ENCODE data around the gene ANTKMT. TPM values are rescaled to one million over a fixed set of nuclear protein-coding genes. Genes with fewer than 3 reads are reported as not detected.

Gene ANTKMT
- total RNA-seq, 6 experiments from 2014 or later, result 19.7 to 56.0 (median 28.2) TPM

DNA sequence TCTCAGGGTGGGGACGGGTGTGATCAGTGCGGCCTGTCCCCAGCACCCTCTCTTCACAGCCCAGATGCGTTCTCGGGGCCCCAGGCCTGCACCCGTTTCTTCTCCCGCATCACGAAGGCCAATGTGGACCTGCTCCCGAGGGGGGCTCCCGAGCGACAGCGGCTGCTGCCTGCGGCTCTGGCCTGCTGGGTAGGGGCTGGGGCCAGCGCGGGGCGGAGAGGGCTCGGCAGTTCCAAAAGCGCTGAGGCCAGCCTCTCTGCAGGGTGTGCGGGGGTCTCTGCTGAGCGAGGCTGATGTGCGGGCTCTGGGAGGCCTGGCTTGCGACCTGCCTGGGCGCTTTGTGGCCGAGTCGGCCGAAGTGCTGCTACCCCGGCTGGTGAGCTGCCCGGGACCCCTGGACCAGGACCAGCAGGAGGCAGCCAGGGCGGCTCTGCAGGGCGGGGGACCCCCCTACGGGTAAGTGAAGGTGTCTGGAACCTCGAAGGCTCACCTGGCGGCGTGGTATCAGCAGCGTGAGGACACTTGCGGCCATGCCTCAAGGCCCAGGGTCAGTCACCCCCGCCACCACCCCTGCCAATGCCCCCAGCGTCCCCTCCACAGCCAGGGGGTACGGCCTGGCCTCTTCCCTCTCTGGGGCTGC is 44.0 kb downstream of the ANTKMT start:
- Histone ChIP-seq H3K4me1 (no peaks in the 10 kb centered on the region), H3K27me3 (no peaks in the 10 kb centered on the region), H3K4me3 (no peak overlapping the region), H3K36me3 (no peaks in the 10 kb centered on the region), H3K9me3 (no peaks in the 10 kb centered on the region), H3K27ac (no peak overlapping the region)
- intact Hi-C loops (cut with DNase I), result no loop called here
- WGBS (ENCODE audit: insufficient coverage, low coverage, low lambda C conversion rate, missing lambda C conversion rate), result 91% methylated on average over 12 of the region's 38 CpGs
- TF ChIP-seq, protein P1, sequence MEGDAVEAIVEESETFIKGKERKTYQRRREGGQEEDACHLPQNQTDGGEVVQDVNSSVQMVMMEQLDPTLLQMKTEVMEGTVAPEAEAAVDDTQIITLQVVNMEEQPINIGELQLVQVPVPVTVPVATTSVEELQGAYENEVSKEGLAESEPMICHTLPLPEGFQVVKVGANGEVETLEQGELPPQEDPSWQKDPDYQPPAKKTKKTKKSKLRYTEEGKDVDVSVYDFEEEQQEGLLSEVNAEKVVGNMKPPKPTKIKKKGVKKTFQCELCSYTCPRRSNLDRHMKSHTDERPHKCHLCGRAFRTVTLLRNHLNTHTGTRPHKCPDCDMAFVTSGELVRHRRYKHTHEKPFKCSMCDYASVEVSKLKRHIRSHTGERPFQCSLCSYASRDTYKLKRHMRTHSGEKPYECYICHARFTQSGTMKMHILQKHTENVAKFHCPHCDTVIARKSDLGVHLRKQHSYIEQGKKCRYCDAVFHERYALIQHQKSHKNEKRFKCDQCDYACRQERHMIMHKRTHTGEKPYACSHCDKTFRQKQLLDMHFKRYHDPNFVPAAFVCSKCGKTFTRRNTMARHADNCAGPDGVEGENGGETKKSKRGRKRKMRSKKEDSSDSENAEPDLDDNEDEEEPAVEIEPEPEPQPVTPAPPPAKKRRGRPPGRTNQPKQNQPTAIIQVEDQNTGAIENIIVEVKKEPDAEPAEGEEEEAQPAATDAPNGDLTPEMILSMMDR (IDR thresholded peaks at IDR 0.05), result no peak
- no peak for TF ChIP-seq POLR2A (IDR thresholded peaks at IDR 0.05)
- ATAC-seq (no peak), DNase-seq (peak in 1 of 3 donors; percentile 50)

DNA sequence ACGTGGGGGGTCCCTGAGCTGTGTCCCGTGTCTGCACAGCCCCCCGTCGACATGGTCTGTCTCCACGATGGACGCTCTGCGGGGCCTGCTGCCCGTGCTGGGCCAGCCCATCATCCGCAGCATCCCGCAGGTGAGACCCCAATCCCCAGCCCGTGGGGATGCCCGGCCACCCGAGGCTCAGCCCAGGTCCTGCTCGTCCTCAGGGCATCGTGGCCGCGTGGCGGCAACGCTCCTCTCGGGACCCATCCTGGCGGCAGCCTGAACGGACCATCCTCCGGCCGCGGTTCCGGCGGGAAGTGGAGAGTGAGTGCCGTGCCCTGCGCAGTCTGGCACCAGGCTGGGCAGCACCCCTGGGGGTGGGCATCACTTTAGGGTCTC is 44.5 kb downstream of the ANTKMT start:
- Histone ChIP-seq H3K27me3 (no peaks in the 10 kb centered on the region), H3K4me3 (no peak overlapping the region), H3K4me1 (no peaks in the 10 kb centered on the region), H3K36me3 (no peaks in the 10 kb centered on the region), H3K27ac (no peak overlapping the region), H3K9me3 (no peaks in the 10 kb centered on the region)
- DNase-seq (no peak), ATAC-seq (no peak)
- intact Hi-C loops (cut with DNase I), result no loop called here
- WGBS (ENCODE audit: insufficient coverage, low coverage, low lambda C conversion rate, missing lambda C conversion rate), result no CpG with 5 or more reads among the region's 29 CpGs
- TF ChIP-seq, protein P1 (IDR thresholded peaks at IDR 0.05), result no peak
- TF ChIP-seq POLR2A (IDR thresholded peaks at IDR 0.05), result no peak

DNA sequence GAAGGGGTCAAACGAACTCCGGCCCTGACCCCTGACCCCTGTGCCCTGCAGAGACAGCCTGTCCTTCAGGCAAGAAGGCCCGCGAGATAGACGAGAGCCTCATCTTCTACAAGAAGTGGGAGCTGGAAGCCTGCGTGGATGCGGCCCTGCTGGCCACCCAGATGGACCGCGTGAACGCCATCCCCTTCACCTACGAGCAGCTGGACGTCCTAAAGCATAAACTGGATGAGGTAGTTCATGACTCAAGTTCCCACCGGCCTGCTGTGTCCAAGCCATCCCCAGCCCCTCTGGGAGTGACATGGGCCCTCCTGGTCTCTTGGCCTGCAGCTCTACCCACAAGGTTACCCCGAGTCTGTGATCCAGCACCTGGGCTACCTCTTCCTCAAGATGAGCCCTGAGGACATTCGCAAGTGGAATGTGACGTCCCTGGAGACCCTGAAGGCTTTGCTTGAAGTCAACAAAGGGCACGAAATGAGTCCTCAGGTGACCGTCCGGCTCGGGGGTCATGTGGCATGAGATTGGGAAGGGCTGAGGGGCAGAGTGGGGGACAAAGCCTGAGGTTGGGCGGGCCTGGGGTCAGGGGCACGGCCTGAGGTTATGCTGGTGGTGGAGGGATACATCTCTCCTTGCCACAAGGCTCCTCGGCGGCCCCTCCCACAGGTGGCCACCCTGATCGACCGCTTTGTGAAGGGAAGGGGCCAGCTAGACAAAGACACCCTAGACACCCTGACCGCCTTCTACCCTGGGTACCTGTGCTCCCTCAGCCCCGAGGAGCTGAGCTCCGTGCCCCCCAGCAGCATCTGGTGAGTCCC is 45.3 kb downstream of the ANTKMT start:
- Histone ChIP-seq H3K36me3 (no peaks in the 10 kb centered on the region), H3K9me3 (no peaks in the 10 kb centered on the region), H3K4me1 (no peaks in the 10 kb centered on the region), H3K27ac (no peak overlapping the region), H3K4me3 (no peak overlapping the region), H3K27me3 (no peaks in the 10 kb centered on the region)
- DNase-seq (no peak), ATAC-seq (peak in 1 of 4 donors; percentile 11)
- TF ChIP-seq POLR2A (IDR thresholded peaks at IDR 0.05), result no peak
- TF ChIP-seq, protein P1 (IDR thresholded peaks at IDR 0.05), result no peak
- intact Hi-C loops (cut with DNase I), result no loop called here
- 60% methylated on average over 3 of the region's 29 CpGs for WGBS (ENCODE audit: insufficient coverage, low coverage, low lambda C conversion rate, missing lambda C conversion rate)

DNA sequence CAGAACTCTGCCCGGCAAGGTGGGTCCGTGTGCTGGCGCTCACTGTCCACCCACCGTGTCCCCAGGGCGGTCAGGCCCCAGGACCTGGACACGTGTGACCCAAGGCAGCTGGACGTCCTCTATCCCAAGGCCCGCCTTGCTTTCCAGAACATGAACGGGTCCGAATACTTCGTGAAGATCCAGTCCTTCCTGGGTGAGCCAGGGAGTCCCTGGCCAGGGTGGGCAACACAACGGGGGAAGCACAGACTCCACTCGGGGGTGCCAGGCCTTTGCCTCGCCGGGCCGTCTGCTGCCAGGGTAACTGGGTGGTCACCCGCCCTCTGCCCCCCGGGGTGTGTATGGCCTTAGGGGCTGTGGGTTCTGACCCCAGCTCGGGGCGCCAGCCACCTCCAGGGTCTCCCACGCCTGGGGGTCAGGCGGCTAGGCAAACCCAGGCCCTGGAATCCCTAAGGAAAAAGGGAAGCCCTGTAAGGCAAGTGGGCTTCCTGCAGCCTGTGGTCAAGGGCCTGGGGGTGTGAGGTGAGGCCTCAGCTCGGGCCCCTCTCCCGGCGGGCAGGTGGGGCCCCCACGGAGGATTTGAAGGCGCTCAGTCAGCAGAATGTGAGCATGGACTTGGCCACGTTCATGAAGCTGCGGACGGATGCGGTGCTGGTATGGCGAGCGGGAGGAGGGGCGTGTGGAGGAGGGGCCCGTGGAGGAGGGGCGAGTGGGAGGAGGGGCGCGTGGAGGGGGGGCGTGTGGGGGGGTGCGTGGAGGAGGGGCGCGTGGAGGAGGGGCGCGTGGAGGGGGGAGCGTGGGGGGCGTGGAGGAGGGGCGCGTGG is 46.1 kb downstream of the ANTKMT start:
- ATAC-seq, result no peak
- Histone ChIP-seq H3K27ac (no peak overlapping the region), H3K27me3 (no peaks in the 10 kb centered on the region), H3K4me3 (no peak overlapping the region), H3K36me3 (no peaks in the 10 kb centered on the region), H3K9me3 (no peaks in the 10 kb centered on the region), H3K4me1 (no peaks in the 10 kb centered on the region)
- DNase-seq, result no peak
- TF ChIP-seq POLR2A (IDR thresholded peaks at IDR 0.05), result no peak
- TF ChIP-seq, protein P1 (IDR thresholded peaks at IDR 0.05), result no peak
- intact Hi-C loops (cut with DNase I), result no loop called here
- 66% methylated on average over 31 of the region's 48 CpGs for WGBS (ENCODE audit: insufficient coverage, low coverage, low lambda C conversion rate, missing lambda C conversion rate)
